Transverse colon (tissue), 4 donors: ENCODE measurements around the gene HSD17B12. TPM values are rescaled to one million over a fixed set of nuclear protein-coding genes. Genes with fewer than 3 reads are reported as not detected.

Source experiments
- DNase-seq: peaks from one replicate; pipeline ENCODE4 v3.0.0-alpha.2; 2019
- H3K27ac ChIP-seq, 4 donors: fragments of 200-600 bp; sonication (generic); 2 replicates each; pipeline ENCODE4 v1.5.1; 2016 to 2018; ENCODE audit warnings: inconsistent platforms in 4 of 4
- H3K27me3 ChIP-seq: fragments of 200-600 bp; sonication (generic); 2 replicates; pipeline ENCODE4 v1.5.1; 2017; ENCODE audit warnings: inconsistent platforms
- H3K36me3 ChIP-seq, 4 donors: fragments of 200-600 bp; sonication (generic); 2 replicates each; pipeline ENCODE4 v1.5.1; 2017 to 2019; ENCODE audit warnings: inconsistent platforms in 4 of 4
- H3K4me1 ChIP-seq, 4 donors: fragments of 200-600 bp; sonication (generic); 2 replicates each; pipeline ENCODE4 v1.5.1; 2017 to 2020; ENCODE audit warnings: inconsistent platforms in 4 of 4
- H3K4me3 ChIP-seq, 4 donors: fragments of 200-600 bp; sonication (generic); 1 replicate in 1 of 4; 2 replicates in 3 of 4; pipeline versions ENCODE4 v1.5.1 to v1.6.1; 2017 to 2019; ENCODE audit warnings: inconsistent platforms in 4 of 4
- H3K9me3 ChIP-seq, 2 donors: fragments of 200-600 bp; sonication (generic); 2 replicates each; pipeline ENCODE4 v1.5.1; 2017 to 2019; ENCODE audit warnings: inconsistent platforms in 2 of 2
- EP300 ChIP-seq: sonication (generic); formaldehyde crosslinking; IDR thresholded peaks from one replicate; pipeline ENCODE4 v1.6.1; 2017; ENCODE audit warnings: antibody characterized with exemption, low read depth
- POLR2A ChIP-seq: fragments of 450-650 bp; IDR thresholded peaks from one replicate; pipeline ENCODE4 v1.6.1; 2016; ENCODE audit warnings: antibody characterized with exemption, mild to moderate bottlenecking, moderate library complexity
- POLR2AphosphoS5 ChIP-seq, 3 donors: sonication (generic); formaldehyde crosslinking; IDR thresholded peaks; one replicate each; pipeline ENCODE4 v1.6.1; 2016; ENCODE audit warnings: antibody characterized with exemption in 3 of 3
- WGBS, 2 donors: methylation state at CpG; one replicate each; pipeline ENCODE4 v1.1.5; 2018; ENCODE audit warnings: low coverage in 1 of 2; 5-methylcytosine and 5-hydroxymethylcytosine counted together
- in situ Hi-C, 4 donors: fragments of 200-750 bp; cut with MboI; loops; one replicate each; pipeline versions ENCODE4 v1.15.0 to v1.15.1; 2017; ENCODE audit warnings: low sequenced_read_pairs in 3 of 4, low pct_ligation_motif_present in 1 of 4, low pct_unique_long_range_greater_than_20kb in 1 of 4
- intact Hi-C: fragments of 100-400 bp; cut with DNase I; formaldehyde crosslinking; loops from one replicate; pipeline ENCODE4 v1.15.1; 2023; ENCODE audit warnings: low total_unique reads
- total RNA-seq, 4 donors: library from RNA; depleted of rRNA; stranded (reverse); fragments of >200 nt; gene quantifications; one replicate each; pipeline ENCODE4 v1.1.0, GENCODE V29; 2016
- TF ChIP-seq, protein P1 (sequence below), 5 experiments: fragments of 200-600 bp in 3 of 5; fragments of 450-650 bp in 2 of 5; sonication (generic) in 3 of 5; IDR thresholded peaks; 1 replicate in 2 of 5; 2 replicates in 3 of 5; pipeline ENCODE4 v1.5.1; 2016 to 2017; ENCODE audit warnings: antibody characterized with exemption in 5 of 5, inconsistent platforms in 3 of 5, mild to moderate bottlenecking in 2 of 5, moderate library complexity in 1 of 5

The HSD17B12 gene
- total RNA-seq, 4 donors from 2014 or later: 33.3 to 65.7 (median 47.1) TPM

GRCh38 chr11:43901551-43901950 lies 221.0 kb downstream of the HSD17B12 start:
- Histone ChIP-seq H3K4me3 (no peak overlapping the region), H3K9me3 (no peaks in the 10 kb centered on the region), H3K27me3 (no peaks in the 10 kb centered on the region), H3K27ac (no peak overlapping the region), H3K4me1 (peaks cover 0 to 20% (median 0%) of the 10 kb centered on the region in 4 donors), H3K36me3 (peaks cover 0 to 44% (median 13%) of the 10 kb centered on the region in 4 donors)
- no peak for DNase-seq
- TF ChIP-seq EP300 (no peak), POLR2A (no peak), POLR2AphosphoS5 (IDR thresholded peaks at IDR 0.05) (no peak)
- TF ChIP-seq, protein P1, sequence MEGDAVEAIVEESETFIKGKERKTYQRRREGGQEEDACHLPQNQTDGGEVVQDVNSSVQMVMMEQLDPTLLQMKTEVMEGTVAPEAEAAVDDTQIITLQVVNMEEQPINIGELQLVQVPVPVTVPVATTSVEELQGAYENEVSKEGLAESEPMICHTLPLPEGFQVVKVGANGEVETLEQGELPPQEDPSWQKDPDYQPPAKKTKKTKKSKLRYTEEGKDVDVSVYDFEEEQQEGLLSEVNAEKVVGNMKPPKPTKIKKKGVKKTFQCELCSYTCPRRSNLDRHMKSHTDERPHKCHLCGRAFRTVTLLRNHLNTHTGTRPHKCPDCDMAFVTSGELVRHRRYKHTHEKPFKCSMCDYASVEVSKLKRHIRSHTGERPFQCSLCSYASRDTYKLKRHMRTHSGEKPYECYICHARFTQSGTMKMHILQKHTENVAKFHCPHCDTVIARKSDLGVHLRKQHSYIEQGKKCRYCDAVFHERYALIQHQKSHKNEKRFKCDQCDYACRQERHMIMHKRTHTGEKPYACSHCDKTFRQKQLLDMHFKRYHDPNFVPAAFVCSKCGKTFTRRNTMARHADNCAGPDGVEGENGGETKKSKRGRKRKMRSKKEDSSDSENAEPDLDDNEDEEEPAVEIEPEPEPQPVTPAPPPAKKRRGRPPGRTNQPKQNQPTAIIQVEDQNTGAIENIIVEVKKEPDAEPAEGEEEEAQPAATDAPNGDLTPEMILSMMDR (IDR thresholded peaks at IDR 0.05): no peak
- intact Hi-C loops: no loop called here
- in situ Hi-C loops: no loop called here
- 76 to 97% methylated on average over 2 to 4 of the region's 4 CpGs for WGBS, 2 donors

- Histone ChIP-seq H3K4me1 (peaks cover 0 to 20% (median 0%) of the 10 kb centered on the region in 4 donors), H3K9me3 (no peaks in the 10 kb centered on the region), H3K4me3 (no peak overlapping the region), H3K27ac (no peak overlapping the region), H3K27me3 (no peaks in the 10 kb centered on the region), H3K36me3 (peaks cover 0 to 40% (median 10%) of the 10 kb centered on the region in 4 donors)
- whole genome bisulfite sequencing, 2 donors: 83 to 96% methylated on average over 1 to 2 of the region's 2 CpGs
- in situ Hi-C loops (no loop called here), intact Hi-C loops (no loop called here)
- DNase-seq: no peak
- TF ChIP-seq, protein P1 (IDR thresholded peaks at IDR 0.05): no peak
- TF ChIP-seq POLR2A (no peak), EP300 (no peak), POLR2AphosphoS5 (IDR thresholded peaks at IDR 0.05) (no peak)
Measured at GRCh38 chr11:43903078-43903477, 222.5 kb downstream of the HSD17B12 start.

GRCh38 chr11:43903969-43904368 lies 223.4 kb downstream of the HSD17B12 start:
- TF ChIP-seq POLR2AphosphoS5 (IDR thresholded peaks at IDR 0.05): no peak
- TF ChIP-seq, protein P1 (IDR thresholded peaks at IDR 0.05): no peak
- TF ChIP-seq POLR2A: no peak
- TF ChIP-seq EP300: no peak
- WGBS, 2 donors: 95 to 100% methylated on average over 4 of the region's 4 CpGs
- Histone ChIP-seq H3K27ac (peak overlapping the region in 1 of 4 donors; percentile 62), H3K4me1 (peaks cover 0 to 20% (median 0%) of the 10 kb centered on the region in 4 donors), H3K4me3 (no peak overlapping the region), H3K36me3 (peaks cover 0 to 32% (median 6%) of the 10 kb centered on the region in 4 donors), H3K9me3 (no peaks in the 10 kb centered on the region), H3K27me3 (no peaks in the 10 kb centered on the region)
- intact Hi-C loops: no loop called here
- in situ Hi-C loops: no loop called here
- DNase-seq: no peak

DNA sequence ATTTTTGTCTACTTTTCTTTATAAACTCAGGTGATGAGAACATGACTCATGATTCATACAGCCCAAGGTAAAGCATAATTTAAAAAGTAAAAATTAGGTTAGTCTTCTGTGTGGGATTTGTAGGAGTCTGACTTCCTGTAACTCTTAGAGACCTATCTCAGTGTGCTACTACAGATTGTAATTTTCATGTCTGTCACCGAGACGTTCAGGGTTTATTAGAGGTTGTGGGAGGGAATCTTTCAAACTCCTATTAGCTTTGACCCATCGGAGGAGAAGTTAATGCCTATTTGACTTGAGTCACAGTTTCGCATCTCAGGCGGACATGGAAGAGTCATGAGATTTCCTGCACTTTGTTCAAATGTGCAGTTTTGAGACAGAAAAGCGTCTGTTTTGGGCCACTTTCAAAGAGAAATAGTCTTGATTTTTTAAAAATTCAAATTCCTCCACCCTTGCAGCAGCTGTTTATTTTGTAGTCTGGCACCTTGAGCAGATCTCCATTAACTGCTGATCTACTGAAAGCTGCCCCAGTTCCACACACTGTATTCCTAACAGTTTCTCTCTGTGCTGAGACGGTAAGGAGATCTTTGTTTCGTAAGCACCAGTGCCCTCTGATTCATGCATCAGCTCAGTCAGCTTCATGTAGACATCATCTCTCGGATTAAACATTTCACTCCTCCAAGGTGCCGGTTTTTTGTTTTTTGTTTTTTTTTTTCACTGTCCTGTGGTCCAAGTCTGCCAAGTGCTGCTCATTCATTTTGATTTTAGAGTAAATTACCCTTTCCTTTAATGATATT lies 224.4 kb downstream of the HSD17B12 start:
- peaks cover 0 to 20% (median 0%) of the 10 kb centered on the region in 4 donors for H3K4me1 ChIP-seq
- WGBS, 2 donors: 77 to 82% methylated on average over 10 of the region's 10 CpGs
- H3K27me3 ChIP-seq: no peaks in the 10 kb centered on the region
- no peaks in the 10 kb centered on the region for H3K9me3 ChIP-seq
- H3K36me3 ChIP-seq: peaks cover 0 to 28% (median 4%) of the 10 kb centered on the region in 4 donors
- H3K27ac ChIP-seq: peak overlapping the region; percentile 32 to 62 (median 40)
- intact Hi-C loops (no loop called here), in situ Hi-C loops (no loop called here)
- H3K4me3 ChIP-seq: no peak overlapping the region
- TF ChIP-seq POLR2AphosphoS5 (IDR thresholded peaks at IDR 0.05) (no peak), EP300 (no peak), POLR2A (no peak)
- TF ChIP-seq, protein P1 (IDR thresholded peaks at IDR 0.05): no peak
- no peak for DNase-seq
